ENCODE measurements around the gene POLD4. TPM values are rescaled to one million over a fixed set of nuclear protein-coding genes. Genes with fewer than 3 reads are reported as not detected.

POLD4 gene
- total and polyA plus RNA-seq, 9 donors, result 12.5 to 87.8 (median 47.2) TPM

DNA sequence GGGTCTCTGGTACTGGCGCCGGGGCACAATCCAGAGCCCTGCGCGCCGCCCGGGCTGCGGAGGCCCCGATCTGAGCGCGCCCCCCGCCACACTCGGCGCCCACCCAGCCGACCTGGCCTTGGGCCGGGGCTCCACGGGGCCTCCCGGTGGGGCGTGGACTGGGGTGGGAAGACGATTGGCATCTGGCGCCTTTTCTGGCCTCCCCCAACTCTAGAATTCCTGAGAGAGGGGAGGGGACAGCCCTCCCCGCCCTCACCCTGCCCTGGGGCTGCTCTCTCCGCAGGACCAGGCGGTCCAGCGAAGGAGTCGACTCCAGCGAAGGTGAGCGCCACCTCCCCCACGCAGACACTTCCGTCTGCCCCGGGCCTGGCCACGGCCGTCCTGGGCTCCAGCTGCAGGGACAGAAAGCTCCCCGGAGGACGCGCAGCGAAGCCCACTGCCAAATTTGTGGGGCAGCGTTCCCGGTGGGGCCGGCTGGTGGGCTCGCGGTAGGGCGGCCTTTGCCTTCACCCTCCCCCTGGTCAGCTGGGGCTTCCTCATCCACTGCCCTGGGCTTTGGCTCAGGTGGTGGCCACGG, 49.4 kb downstream of the POLD4 start:
- Histone ChIP-seq H3K27ac (peak overlapping the region; percentile 81 to 82), H3K4me1 (ENCODE audit: insufficient read depth) (peaks cover 9% of the 10 kb centered on the region), H3K4me3 (peak overlapping the region; percentile 61), H3K27me3 (no peaks in the 10 kb centered on the region), H3K36me3 (no peaks in the 10 kb centered on the region), H3K9me3 (no peaks in the 10 kb centered on the region)
- peak in 4 of 5 donors; percentile 39 to 71 (median 56) for DNase-seq
- 1 to 8% (median 2%) methylated on average over 22 to 43 of the region's 43 CpGs for WGBS, 3 donors
- TF ChIP-seq EP300 (IDR thresholded peaks at IDR 0.05) (no peak), CTCF (IDR thresholded peaks at IDR 0.05) (no peak), POLR2A (IDR thresholded peaks at IDR 0.05) (no peak)
- intact Hi-C loops (cut with DNase I), result no loop called here

DNA sequence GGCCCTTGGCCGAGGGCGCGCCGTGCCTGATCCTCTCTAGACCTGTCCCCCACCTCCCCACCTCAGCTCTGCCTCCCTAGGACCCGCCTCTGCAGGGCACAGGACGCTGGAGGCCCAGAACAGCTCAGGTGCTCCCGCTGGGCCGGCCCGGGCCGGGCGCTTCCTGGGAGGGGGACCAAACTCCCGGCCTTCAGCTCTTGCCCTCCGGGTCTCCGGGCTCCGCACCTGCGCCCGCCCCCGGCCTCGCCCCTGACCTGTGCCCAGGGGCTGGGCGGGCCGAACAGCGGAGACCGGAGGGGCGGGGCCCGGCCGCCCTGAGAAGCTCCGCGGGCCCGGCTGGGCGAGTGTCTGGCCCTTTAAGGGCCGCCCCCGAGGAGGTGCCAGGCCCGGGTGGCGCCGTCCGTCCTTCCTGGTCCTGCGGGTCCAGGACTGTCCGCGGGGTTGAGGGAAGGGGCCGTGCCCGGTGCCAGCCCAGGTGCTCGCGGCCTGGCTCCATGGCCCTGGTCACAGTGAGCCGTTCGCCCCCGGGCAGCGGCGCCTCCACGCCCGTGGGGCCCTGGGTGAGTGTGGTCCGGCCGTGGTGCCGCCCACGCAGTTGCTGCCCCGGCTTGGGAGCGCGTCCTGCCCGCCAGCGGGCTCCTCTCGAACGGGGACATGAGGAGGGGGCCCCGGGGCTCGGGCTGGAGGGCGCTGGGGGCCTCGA, 50.1 kb downstream of the POLD4 start, which contains the start of gene SSH3:
Gene SSH3, plus strand, starts transcription at position 399 of the 703 bp plus-strand sequence. Its CDS starts 96 bp downstream, at position 495.
- DNase-seq, result peak; percentile 70 to 79 (median 73)
- TF ChIP-seq POLR2A (IDR thresholded peaks at IDR 0.05) (peak; percentile 39), CTCF (IDR thresholded peaks at IDR 0.05) (no peak), EP300 (IDR thresholded peaks at IDR 0.05) (no peak)
- no peaks in the 10 kb centered on the region for H3K27me3 ChIP-seq
- 1% methylated on average over 50 to 65 of the region's 65 CpGs for WGBS, 3 donors
- no peaks in the 10 kb centered on the region for H3K36me3 ChIP-seq
- H3K27ac ChIP-seq, result peak within 1 kb of the TSS; percentile 81 to 82
- intact Hi-C loops (cut with DNase I), result no loop called here
- no peaks in the 10 kb centered on the region for H3K9me3 ChIP-seq
- peaks cover 9% of the 10 kb centered on the region for H3K4me1 ChIP-seq (ENCODE audit: insufficient read depth)
- peak within 1 kb of the TSS; percentile 61 for H3K4me3 ChIP-seq

DNA sequence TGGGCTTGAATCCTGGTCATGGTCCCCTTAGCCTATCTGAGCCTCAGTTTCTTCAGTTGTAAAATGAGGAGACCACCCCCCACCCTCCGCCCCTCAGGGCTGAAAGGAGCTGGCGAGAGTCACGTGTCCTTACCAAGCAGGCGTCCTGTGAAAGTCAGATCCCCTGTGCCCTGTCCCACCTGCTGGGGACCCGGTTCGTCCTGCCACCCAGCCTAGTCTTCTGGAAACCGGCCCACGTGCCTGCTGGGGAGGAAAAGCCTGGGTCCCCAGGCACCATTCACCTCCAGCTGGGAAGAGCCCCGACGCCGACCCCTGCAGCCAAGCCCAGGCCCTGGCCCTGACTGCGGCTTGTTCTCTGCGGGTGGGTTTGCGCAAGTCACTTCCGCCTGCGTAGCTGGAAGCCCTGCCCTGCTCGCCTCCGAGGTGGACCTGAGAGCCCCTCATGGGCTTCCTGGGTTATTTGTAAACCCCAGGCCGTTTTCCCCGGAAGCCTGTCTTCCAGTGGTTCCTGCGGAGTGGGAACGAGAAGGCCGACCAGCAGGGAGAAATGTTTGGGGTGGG, 50.7 kb downstream of the POLD4 start:
- no peaks in the 10 kb centered on the region for H3K9me3 ChIP-seq
- H3K36me3 ChIP-seq, result no peaks in the 10 kb centered on the region
- 20 to 28% (median 21%) methylated on average over 20 to 23 of the region's 23 CpGs for WGBS, 3 donors
- no peak for TF ChIP-seq POLR2A (IDR thresholded peaks at IDR 0.05)
- no peak for TF ChIP-seq CTCF (IDR thresholded peaks at IDR 0.05)
- TF ChIP-seq EP300 (IDR thresholded peaks at IDR 0.05), result no peak
- peaks cover 9% of the 10 kb centered on the region for H3K4me1 ChIP-seq (ENCODE audit: insufficient read depth)
- H3K27me3 ChIP-seq, result no peaks in the 10 kb centered on the region
- peak overlapping the region; percentile 61 for H3K4me3 ChIP-seq
- H3K27ac ChIP-seq, result peak overlapping the region; percentile 81 to 82
- DNase-seq, result peak in 4 of 5 donors; percentile 48 to 71 (median 54)
- intact Hi-C loops (cut with DNase I), result no loop called here

- Histone ChIP-seq H3K9me3 (no peaks in the 10 kb centered on the region), H3K27me3 (no peaks in the 10 kb centered on the region), H3K36me3 (no peaks in the 10 kb centered on the region), H3K4me1 (ENCODE audit: insufficient read depth) (peaks cover 9% of the 10 kb centered on the region), H3K4me3 (no peak overlapping the region), H3K27ac (peak overlapping the region in 1 of 2 donors; percentile 82)
- DNase-seq, result peak in 4 of 5 donors; percentile 31 to 47 (median 38)
- WGBS, 3 donors, result 48 to 76% (median 49%) methylated on average over 15 of the region's 15 CpGs
- intact Hi-C loops (cut with DNase I), result no loop called here
- TF ChIP-seq EP300 (IDR thresholded peaks at IDR 0.05) (no peak), POLR2A (IDR thresholded peaks at IDR 0.05) (no peak), CTCF (IDR thresholded peaks at IDR 0.05) (no peak)
These were observed 51.3 kb downstream of the POLD4 start for GRCh38 chr11:67301951-67302516.
